Panc1 (cell line): ENCODE measurements around the gene ABCA1. TPM values are rescaled to one million over a fixed set of nuclear protein-coding genes. Genes with fewer than 3 reads are reported as not detected.

Experiments used
- ATAC-seq: fragments of 200-7000 bp; cut with Tn5 transposase; 2 replicates; pipeline ENCODE4 v1.9.1; 2020; ENCODE audit warnings: mild to moderate bottlenecking, moderate library complexity
- BruUV-seq: library from RNA; stranded (reverse); fragments of 400-500 nt; replicated peaks from 2 replicates; lab custom pipeline; 2021; lab: Mats Ljungman, UMichigan
- CTCF ChIA-PET: fragments of 300-600 bp; sonication (Branson Sonifier 250); formaldehyde crosslinking; loops from one replicate; lab custom pipeline; 2022; ENCODE audit warnings: antibody characterized with exemption; lab: Charles Lee
- POLR2A ChIA-PET: fragments of 300-600 bp; sonication (Branson Sonifier 250); formaldehyde crosslinking; loops from one replicate; lab custom pipeline; 2022; ENCODE audit warnings: antibody characterized with exemption; lab: Charles Lee
- DNase-seq: peaks from one replicate; pipeline ENCODE4 v3.0.0-alpha.2; 2010; ENCODE audit warnings: low read depth, low spot score
- H3K27ac ChIP-seq: 2 replicates; pipeline ENCODE4 v1.5.1; 2011; ENCODE audit warnings: mild to moderate bottlenecking, low read length, inconsistent platforms
- H3K27me3 ChIP-seq: fragments of 200-500 bp; sonication (Bioruptor generic); 2 replicates; pipeline ENCODE4 v1.6.0; 2014; ENCODE audit warnings: low read length, inconsistent platforms; ENCODE audit not compliant: control insufficient read depth, insufficient read depth
- H3K36me3 ChIP-seq: fragments of 200-500 bp; sonication (Bioruptor generic); 2 replicates; pipeline ENCODE4 v1.5.1; 2014; ENCODE audit warnings: inconsistent platforms, mild to moderate bottlenecking, low read length, moderate library complexity; ENCODE audit not compliant: control insufficient read depth, insufficient read depth
- H3K4me1 ChIP-seq: 2 replicates; pipeline ENCODE4 v1.5.1; 2011; ENCODE audit warnings: inconsistent platforms, mild to moderate bottlenecking, low read length, moderate library complexity; ENCODE audit not compliant: control insufficient read depth, insufficient read depth
- H3K4me3 ChIP-seq, 2 experiments: 2 replicates each; pipeline ENCODE4 v1.5.1; 2011 to 2012; ENCODE audit warnings: low read depth in 2 of 2, low read length in 2 of 2, mild to moderate bottlenecking in 2 of 2, inconsistent platforms in 1 of 2, moderate library complexity in 1 of 2
- H3K9me3 ChIP-seq: fragments of 200-500 bp; sonication (Bioruptor generic); 2 replicates; pipeline ENCODE4 v1.5.1; 2014; ENCODE audit warnings: low read depth, mild to moderate bottlenecking, inconsistent platforms, low read length, moderate library complexity; ENCODE audit not compliant: control insufficient read depth, insufficient read depth
- POLR2AphosphoS5 ChIP-seq: IDR thresholded peaks from 2 replicates; pipeline ENCODE4 v1.6.1; 2012; ENCODE audit warnings: mild to moderate bottlenecking, low read depth, low read length, moderate library complexity
- SIN3A ChIP-seq: IDR thresholded peaks from 2 replicates; pipeline ENCODE4 v1.6.1; 2012; ENCODE audit warnings: low read depth, mild to moderate bottlenecking, low read length, moderate library complexity, borderline replicate concordance; ENCODE audit not compliant: insufficient read depth
- TCF7L2 ChIP-seq: IDR thresholded peaks from 2 replicates; pipeline ENCODE4 v1.6.1; 2011; ENCODE audit warnings: mild to moderate bottlenecking, low read depth, low read length, inconsistent platforms
- in situ Hi-C: cut with HindIII; loops from 2 replicates; pipeline ENCODE4 v1.10.0; 2016; ENCODE audit warnings: low sequenced_read_pairs, low pct_unique_long_range_greater_than_20kb
- intact Hi-C: fragments of 100-400 bp; cut with micrococcal nuclease; formaldehyde crosslinking; loops from one replicate; pipeline ENCODE4 v1.10.0; 2022; ENCODE audit not compliant: unreplicated experiment
- total RNA-seq: library from RNA; stranded (reverse); gene quantifications from one replicate; pipeline ENCODE4 v1.2.1, GENCODE V29; 2021; ENCODE audit not compliant: unreplicated experiment
- TF ChIP-seq, protein P1 (sequence below), 2 experiments: IDR thresholded peaks; 2 replicates each; pipeline ENCODE4 v1.6.1; 2011 to 2012; ENCODE audit warnings: low read depth in 2 of 2, control low read depth in 1 of 2, low read length in 1 of 2, mild to moderate bottlenecking in 1 of 2, moderate library complexity in 1 of 2; ENCODE audit not compliant: insufficient read depth in 1 of 2
- TF ChIP-seq, protein P2 (sequence below): fragments of 450-650 bp; IDR thresholded peaks from 2 replicates; pipeline ENCODE4 v1.5.1; 2017; ENCODE audit warnings: mild to moderate bottlenecking

Gene ABCA1
- total RNA-seq, 1 experiment from 2014 or later: 2.6 TPM

DNA sequence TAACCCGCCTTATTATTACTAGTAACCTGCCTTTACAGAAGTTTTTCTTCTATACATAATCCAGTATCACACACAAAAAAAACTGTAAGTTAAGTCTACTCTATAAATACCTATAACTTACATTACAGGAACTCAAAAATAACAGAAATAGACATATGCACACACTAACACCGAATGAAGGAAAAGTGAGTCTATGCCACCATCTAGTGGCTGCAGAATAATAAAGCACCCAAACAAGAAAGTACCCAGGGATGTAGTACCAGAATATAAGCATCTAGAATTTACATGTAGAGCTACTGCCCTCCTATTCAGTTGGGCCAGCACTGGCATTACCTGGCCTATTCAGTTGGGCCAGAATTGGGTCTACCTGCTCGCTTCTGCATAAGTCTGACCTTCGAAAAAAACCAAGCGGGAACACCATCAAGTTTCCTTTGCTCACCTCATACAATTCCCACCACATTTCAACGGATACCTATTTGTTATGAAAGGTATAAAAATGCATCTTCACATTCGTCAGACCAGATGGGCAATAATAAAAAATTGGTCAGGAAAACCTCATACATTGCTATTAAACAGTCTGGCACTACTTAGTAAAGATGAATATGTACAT, 184.5 kb downstream of the ABCA1 start:
- Histone ChIP-seq H3K36me3 (peaks cover 3% of the 10 kb centered on the region; the same call in 1 of the 2 replicates), H3K27ac (no peak overlapping the region), H3K9me3 (no peaks in the 10 kb centered on the region), H3K4me1 (peaks cover under 1% of the 10 kb centered on the region; the same call in 1 of the 2 replicates), H3K4me3 (no peak overlapping the region), H3K27me3 (no peaks in the 10 kb centered on the region)
- ATAC-seq (peak; percentile 49; the same call in 1 of the 2 replicates), DNase-seq (peak; percentile 48)
- TF ChIP-seq TCF7L2 (no peak), POLR2AphosphoS5 (no peak), SIN3A (no peak)
- TF ChIP-seq, protein P1, sequence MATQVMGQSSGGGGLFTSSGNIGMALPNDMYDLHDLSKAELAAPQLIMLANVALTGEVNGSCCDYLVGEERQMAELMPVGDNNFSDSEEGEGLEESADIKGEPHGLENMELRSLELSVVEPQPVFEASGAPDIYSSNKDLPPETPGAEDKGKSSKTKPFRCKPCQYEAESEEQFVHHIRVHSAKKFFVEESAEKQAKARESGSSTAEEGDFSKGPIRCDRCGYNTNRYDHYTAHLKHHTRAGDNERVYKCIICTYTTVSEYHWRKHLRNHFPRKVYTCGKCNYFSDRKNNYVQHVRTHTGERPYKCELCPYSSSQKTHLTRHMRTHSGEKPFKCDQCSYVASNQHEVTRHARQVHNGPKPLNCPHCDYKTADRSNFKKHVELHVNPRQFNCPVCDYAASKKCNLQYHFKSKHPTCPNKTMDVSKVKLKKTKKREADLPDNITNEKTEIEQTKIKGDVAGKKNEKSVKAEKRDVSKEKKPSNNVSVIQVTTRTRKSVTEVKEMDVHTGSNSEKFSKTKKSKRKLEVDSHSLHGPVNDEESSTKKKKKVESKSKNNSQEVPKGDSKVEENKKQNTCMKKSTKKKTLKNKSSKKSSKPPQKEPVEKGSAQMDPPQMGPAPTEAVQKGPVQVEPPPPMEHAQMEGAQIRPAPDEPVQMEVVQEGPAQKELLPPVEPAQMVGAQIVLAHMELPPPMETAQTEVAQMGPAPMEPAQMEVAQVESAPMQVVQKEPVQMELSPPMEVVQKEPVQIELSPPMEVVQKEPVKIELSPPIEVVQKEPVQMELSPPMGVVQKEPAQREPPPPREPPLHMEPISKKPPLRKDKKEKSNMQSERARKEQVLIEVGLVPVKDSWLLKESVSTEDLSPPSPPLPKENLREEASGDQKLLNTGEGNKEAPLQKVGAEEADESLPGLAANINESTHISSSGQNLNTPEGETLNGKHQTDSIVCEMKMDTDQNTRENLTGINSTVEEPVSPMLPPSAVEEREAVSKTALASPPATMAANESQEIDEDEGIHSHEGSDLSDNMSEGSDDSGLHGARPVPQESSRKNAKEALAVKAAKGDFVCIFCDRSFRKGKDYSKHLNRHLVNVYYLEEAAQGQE (IDR thresholded peaks at IDR 0.05; ENCODE audit: insufficient read depth in 1 of 2, low read depth in 2 of 2, low read length in 1 of 2): no peak
- TF ChIP-seq, protein P2, sequence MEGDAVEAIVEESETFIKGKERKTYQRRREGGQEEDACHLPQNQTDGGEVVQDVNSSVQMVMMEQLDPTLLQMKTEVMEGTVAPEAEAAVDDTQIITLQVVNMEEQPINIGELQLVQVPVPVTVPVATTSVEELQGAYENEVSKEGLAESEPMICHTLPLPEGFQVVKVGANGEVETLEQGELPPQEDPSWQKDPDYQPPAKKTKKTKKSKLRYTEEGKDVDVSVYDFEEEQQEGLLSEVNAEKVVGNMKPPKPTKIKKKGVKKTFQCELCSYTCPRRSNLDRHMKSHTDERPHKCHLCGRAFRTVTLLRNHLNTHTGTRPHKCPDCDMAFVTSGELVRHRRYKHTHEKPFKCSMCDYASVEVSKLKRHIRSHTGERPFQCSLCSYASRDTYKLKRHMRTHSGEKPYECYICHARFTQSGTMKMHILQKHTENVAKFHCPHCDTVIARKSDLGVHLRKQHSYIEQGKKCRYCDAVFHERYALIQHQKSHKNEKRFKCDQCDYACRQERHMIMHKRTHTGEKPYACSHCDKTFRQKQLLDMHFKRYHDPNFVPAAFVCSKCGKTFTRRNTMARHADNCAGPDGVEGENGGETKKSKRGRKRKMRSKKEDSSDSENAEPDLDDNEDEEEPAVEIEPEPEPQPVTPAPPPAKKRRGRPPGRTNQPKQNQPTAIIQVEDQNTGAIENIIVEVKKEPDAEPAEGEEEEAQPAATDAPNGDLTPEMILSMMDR: peak; percentile 63
- ChIA-PET CTCF (interaction anchor here (0.5 kb wide), 1 partner anchor 653 kb away, joined by 3 read pairs; no protein-coding TSS in a partner anchor), POLR2A (no interaction called here)
- no TSS peak for BruUV-seq
- intact Hi-C loops: loop anchor here (2.0 to 5.0 kb wide), 3 partner anchors 61 to 576 kb away; no protein-coding TSS in a partner anchor
- in situ Hi-C loops: no loop called here

DNA sequence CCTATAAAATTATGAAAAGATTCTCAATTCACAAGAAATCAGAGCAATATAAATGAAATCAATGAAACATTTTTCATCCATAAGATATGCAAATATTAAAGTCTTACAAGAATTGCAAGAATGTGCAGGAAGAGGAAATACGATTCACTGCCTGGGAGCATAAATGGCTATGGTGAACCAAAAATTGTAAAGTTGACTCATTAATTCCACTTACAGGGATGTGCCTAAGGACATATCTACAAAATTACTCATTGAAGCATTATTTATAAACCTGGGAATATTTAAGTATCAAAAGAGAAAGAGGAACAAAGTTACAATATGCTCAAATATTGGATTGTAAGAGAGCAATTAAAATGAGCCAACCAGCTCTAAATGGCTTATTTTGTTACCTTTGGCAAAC, 187.3 kb downstream of the ABCA1 start:
- DNase-seq: no peak
- ChIA-PET CTCF (no interaction called here), POLR2A (no interaction called here)
- Histone ChIP-seq H3K27me3 (no peaks in the 10 kb centered on the region), H3K4me1 (no peaks in the 10 kb centered on the region), H3K9me3 (no peaks in the 10 kb centered on the region), H3K4me3 (no peak overlapping the region), H3K27ac (no peak overlapping the region), H3K36me3 (no peaks in the 10 kb centered on the region)
- TF ChIP-seq, protein P2: no peak
- TF ChIP-seq SIN3A (no peak), TCF7L2 (no peak), POLR2AphosphoS5 (no peak)
- TF ChIP-seq, protein P1 (IDR thresholded peaks at IDR 0.05; ENCODE audit: insufficient read depth in 1 of 2, low read depth in 2 of 2, low read length in 1 of 2): no peak
- no peak for ATAC-seq
- in situ Hi-C loops: no loop called here
- no TSS peak for BruUV-seq
- intact Hi-C loops: loop anchor here (5.0 kb wide), 2 partner anchors 58 to 573 kb away; no protein-coding TSS in a partner anchor
